Activated naive CD4-positive, alpha-beta T cell treated with anti-CD3 and anti-CD28 coated beads, Interleukin-2, amount 50 U/mL, for 24 hours (primary cell): ENCODE data around the gene NUDT1.

Experiments used
- H3K27ac Mint-ChIP-seq: one replicate; pipeline ENCODE4 v1.8.0; 2021; ENCODE audit warnings: mild to moderate bottlenecking, mixed read lengths
- H3K27me3 Mint-ChIP-seq: one replicate; pipeline ENCODE4 v1.8.0; 2021; ENCODE audit warnings: mixed read lengths
- H3K36me3 Mint-ChIP-seq: one replicate; pipeline ENCODE4 v1.8.0; 2021; ENCODE audit warnings: mixed read lengths
- H3K4me1 Mint-ChIP-seq: one replicate; pipeline ENCODE4 v1.8.0; 2021; ENCODE audit warnings: mixed read lengths
- H3K4me3 Mint-ChIP-seq: one replicate; pipeline ENCODE4 v1.8.0; 2021; ENCODE audit warnings: mild to moderate bottlenecking, mixed read lengths
- H3K9me3 Mint-ChIP-seq: one replicate; pipeline ENCODE4 v1.8.0; 2021; ENCODE audit warnings: mixed read lengths

NUDT1 gene

GRCh38 chr7:2241580-2242540 lies at the start of gene NUDT1, which contains the start of gene MRM2:
Gene NUDT1 (plus strand): TSS chr7:2242226. CDS start chr7:2244575, 2,349 bp downstream.
Gene MRM2 (minus strand): TSS chr7:2242205. CDS start chr7:2242169, 36 bp downstream.
- H3K4me3 Mint-ChIP-seq: peak within 1 kb of the TSS; percentile 93
- peaks cover 20% of the 10 kb centered on the region for H3K4me1 Mint-ChIP-seq
- no peaks in the 10 kb centered on the region for H3K9me3 Mint-ChIP-seq
- H3K27me3 Mint-ChIP-seq: no peaks in the 10 kb centered on the region
- H3K36me3 Mint-ChIP-seq: peaks cover 3% of the 10 kb centered on the region
- peak within 1 kb of the TSS; percentile 88 for H3K27ac Mint-ChIP-seq

DNA sequence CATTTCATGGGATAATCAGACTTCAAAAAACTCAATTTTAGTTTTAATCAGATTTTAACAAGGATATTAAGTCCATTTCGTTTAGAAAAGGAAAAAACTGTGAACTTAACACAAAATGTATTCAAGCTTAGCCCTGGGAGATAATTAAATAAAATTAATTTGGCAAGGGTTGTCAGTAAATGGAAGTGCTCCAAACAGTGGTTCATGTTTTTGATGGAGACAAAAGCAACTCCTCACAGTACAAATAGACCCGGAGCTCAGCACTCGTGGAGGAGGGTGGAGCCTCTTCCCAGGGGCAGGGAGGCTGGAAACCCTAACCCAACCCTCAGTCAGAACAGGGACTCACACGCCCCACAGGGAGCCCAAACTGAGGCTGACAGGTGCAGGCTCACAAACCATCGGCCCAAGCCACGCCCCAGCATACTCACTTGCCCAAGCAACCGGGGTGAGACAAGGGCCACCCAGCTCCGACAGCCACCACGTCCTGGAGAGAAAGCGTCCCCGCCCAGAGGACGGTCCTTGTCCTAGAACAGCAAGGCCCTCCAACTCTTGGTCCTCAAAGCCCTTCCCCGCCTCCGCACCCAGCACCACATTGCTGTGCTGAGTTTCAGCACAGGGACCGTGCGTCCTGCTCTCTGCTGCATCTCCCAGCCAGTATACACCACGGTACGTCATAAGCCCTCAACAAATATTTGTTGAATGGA lies 49.0 kb upstream of the NUDT1 start:
- H3K4me1 Mint-ChIP-seq: no peaks in the 10 kb centered on the region
- no peak overlapping the region for H3K4me3 Mint-ChIP-seq
- peaks cover 27% of the 10 kb centered on the region for H3K36me3 Mint-ChIP-seq
- H3K9me3 Mint-ChIP-seq: peaks cover 6% of the 10 kb centered on the region
- H3K27ac Mint-ChIP-seq: no peak overlapping the region
- no peaks in the 10 kb centered on the region for H3K27me3 Mint-ChIP-seq

DNA sequence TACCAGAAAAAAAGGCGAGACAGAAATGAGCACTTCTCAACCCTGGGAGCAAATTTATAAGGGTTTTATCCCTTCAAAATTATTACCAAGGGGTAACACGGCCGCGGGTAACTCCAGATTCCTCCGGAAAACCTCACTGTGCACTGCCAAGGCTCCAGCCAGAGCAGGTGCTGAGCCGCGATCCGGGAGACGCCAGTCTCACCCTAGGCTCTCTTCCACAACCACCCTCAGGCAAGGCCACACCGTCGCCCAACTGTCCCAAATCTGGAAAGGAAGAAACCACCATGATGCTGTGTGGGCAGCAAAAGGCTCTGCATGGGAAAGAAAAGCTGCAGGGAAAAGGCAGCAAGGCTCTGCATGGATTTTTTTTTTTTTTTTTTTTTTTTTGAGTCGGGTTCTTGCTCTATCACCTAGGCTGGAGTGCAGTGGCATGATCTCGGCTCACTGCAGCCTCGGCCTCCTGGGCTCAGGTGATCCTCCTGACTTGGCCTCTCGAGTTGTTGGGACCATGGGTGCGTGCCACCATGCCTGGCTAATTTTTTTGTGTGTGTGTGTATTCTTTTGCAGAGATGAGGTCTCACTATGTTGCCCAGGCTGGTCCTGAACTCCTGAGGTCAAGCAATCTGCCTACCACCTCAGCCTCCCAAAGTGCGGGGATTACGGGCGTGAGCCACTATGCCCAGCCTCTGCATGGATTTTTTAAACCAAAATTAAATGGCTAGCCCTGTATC lies 48.3 kb upstream of the NUDT1 start:
- Mint-ChIP-seq H3K27ac (no peak overlapping the region), H3K27me3 (no peaks in the 10 kb centered on the region), H3K9me3 (peaks cover 6% of the 10 kb centered on the region), H3K4me1 (no peaks in the 10 kb centered on the region), H3K4me3 (no peak overlapping the region), H3K36me3 (peaks cover 24% of the 10 kb centered on the region)

GRCh38 chr7:2195400-2196246 lies 46.4 kb upstream of the NUDT1 start:
- Mint-ChIP-seq H3K4me3 (no peak overlapping the region), H3K36me3 (peaks cover 11% of the 10 kb centered on the region), H3K9me3 (no peaks in the 10 kb centered on the region), H3K27me3 (no peaks in the 10 kb centered on the region), H3K4me1 (no peaks in the 10 kb centered on the region), H3K27ac (no peak overlapping the region)

DNA sequence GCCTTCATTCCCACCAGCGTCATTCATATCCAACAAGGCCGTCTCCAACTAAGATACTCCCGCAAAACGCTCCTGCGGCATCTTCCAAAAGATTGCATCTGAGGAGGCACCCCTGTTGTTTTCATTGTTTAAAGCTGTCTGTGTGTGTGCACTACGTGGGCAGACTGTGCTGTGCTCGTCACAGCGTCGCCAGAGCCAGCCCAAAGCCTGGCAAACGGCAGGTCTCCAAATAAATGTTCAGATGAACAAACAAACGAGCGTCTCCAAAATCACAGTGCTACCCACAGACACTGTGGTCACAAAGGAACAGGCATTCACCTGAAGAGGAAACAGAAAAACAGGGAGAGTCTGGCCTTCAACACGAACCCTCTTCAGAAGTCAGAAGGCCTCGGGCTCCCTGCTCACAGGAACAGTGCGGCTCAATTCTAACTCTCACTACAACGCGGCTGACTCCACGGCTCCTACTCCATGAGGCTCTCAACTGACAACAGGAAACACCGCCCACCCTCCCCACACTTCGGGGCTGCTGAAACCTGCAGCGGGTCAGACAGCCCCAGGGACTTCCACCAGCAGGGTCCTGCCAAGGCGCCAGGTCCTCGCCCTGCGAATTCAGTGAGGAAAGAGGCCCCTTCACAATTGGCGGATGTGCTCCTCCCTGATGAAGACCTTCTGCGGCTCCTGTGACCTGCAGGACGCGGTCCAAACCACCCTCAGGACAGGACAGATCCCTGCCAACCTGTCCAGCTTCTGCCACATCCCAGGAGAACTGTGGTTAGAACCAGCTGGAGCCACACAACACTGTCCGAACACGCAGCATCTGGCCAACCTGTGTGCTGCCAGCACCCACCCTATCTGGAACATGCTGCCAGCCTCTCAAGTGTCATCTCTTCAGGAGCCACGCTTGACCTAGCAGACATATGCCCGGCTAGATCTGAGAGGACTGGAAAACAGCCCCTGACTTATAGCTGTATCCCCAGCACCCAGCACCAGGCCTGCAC lies 45.3 kb upstream of the NUDT1 start:
- no peak overlapping the region for H3K4me3 Mint-ChIP-seq
- H3K9me3 Mint-ChIP-seq: no peaks in the 10 kb centered on the region
- H3K36me3 Mint-ChIP-seq: peaks cover 9% of the 10 kb centered on the region
- H3K27me3 Mint-ChIP-seq: no peaks in the 10 kb centered on the region
- H3K4me1 Mint-ChIP-seq: no peaks in the 10 kb centered on the region
- H3K27ac Mint-ChIP-seq: no peak overlapping the region

GRCh38 chr7:2197436-2198155 lies 44.4 kb upstream of the NUDT1 start:
- H3K9me3 Mint-ChIP-seq: no peaks in the 10 kb centered on the region

GRCh38 chr7:2198206-2198605 lies 43.8 kb upstream of the NUDT1 start:
- no peaks in the 10 kb centered on the region for H3K4me1 Mint-ChIP-seq
- no peaks in the 10 kb centered on the region for H3K9me3 Mint-ChIP-seq
- no peaks in the 10 kb centered on the region for H3K27me3 Mint-ChIP-seq
- H3K4me3 Mint-ChIP-seq: no peak overlapping the region
- no peak overlapping the region for H3K27ac Mint-ChIP-seq
- H3K36me3 Mint-ChIP-seq: peaks cover 9% of the 10 kb centered on the region

More at GRCh38 chr7:2197436-2198155, 44.4 kb upstream of the NUDT1 start:
- Mint-ChIP-seq H3K4me3 (no peak overlapping the region), H3K4me1 (no peaks in the 10 kb centered on the region), H3K27ac (no peak overlapping the region), H3K36me3 (peaks cover 9% of the 10 kb centered on the region), H3K27me3 (no peaks in the 10 kb centered on the region)

DNA sequence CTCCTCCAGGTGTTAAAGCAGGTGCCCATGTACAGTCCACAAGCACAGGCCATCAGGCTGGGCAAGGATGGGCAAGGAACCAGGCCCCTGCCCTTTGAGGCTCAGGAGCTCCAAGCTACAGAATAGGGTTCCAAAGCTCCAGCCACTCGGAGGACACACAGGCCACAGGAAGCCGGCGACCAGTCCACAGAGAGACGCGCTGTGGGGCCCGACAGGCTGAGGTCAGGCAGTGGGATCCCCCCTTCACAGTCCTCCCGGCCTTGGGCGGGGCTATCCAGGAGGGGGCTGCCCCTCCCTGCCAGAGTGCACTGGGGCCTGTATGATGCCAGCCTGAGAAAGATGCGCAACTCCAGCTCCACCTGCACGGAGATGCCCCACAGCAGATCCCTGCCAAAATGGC lies 43.3 kb upstream of the NUDT1 start:
- Mint-ChIP-seq H3K9me3 (no peaks in the 10 kb centered on the region), H3K36me3 (peaks cover 9% of the 10 kb centered on the region), H3K27ac (no peak overlapping the region), H3K27me3 (no peaks in the 10 kb centered on the region), H3K4me3 (no peak overlapping the region), H3K4me1 (no peaks in the 10 kb centered on the region)

DNA sequence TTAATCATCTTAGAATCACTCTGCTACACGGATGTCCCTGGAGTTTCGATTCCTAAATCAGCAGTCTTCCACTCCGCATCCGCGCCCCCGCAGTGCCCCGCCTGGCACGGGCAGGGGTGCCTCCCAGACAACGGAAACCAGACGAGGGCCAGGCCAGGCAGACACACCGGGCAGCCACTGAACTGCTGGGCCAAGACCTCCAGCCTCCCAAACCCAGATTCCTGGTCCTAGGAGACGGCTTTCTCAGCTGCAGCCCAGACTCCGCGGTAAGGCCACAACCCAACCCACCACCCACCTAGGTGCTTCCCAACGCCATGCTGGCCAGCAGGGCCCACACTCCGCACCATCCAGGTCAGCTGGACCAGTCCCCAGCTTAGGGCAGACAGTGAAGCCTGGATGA lies 42.5 kb upstream of the NUDT1 start:
- H3K27ac Mint-ChIP-seq: no peak overlapping the region
- peaks cover 9% of the 10 kb centered on the region for H3K36me3 Mint-ChIP-seq
- no peaks in the 10 kb centered on the region for H3K4me1 Mint-ChIP-seq
- H3K27me3 Mint-ChIP-seq: no peaks in the 10 kb centered on the region
- no peaks in the 10 kb centered on the region for H3K9me3 Mint-ChIP-seq
- no peak overlapping the region for H3K4me3 Mint-ChIP-seq

DNA sequence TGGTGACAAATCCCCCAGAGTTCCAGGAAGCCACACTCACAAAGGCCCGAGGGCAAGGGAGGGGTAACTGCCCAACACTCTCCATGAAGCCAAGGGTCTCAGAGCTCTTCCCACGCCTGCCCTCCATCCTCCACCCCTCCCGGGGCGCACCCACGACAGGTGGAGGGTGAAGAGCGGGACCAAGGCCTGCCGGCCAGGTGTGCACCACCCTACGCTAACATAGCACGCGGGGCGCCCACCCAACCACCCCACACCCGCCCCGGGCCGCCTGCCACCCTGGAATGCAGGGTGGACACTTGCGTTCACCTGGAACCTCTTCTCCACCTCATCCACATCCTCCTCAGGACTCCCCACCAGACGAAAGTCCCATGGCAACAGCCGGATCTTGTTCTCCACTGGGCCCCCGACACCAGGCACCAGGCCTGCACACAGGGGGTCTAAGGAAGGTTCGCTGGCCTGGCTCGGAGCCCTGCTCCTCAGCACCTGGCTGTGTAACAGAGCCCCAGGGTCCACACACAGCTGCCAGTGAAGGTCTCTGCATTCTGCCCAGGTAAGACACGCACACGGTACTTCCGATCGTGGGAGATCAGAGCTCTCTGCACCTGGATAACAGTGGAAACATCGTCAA lies 42.0 kb upstream of the NUDT1 start:
- peaks cover 9% of the 10 kb centered on the region for H3K36me3 Mint-ChIP-seq
- H3K4me1 Mint-ChIP-seq: no peaks in the 10 kb centered on the region
- no peak overlapping the region for H3K4me3 Mint-ChIP-seq
- H3K27ac Mint-ChIP-seq: no peak overlapping the region
- no peaks in the 10 kb centered on the region for H3K9me3 Mint-ChIP-seq
- H3K27me3 Mint-ChIP-seq: no peaks in the 10 kb centered on the region

GRCh38 chr7:2200584-2200980 lies 41.4 kb upstream of the NUDT1 start:
- Mint-ChIP-seq H3K9me3 (no peaks in the 10 kb centered on the region), H3K4me3 (no peak overlapping the region)

GRCh38 chr7:2201128-2201527 lies 40.9 kb upstream of the NUDT1 start:
- no peaks in the 10 kb centered on the region for H3K27me3 Mint-ChIP-seq
- no peaks in the 10 kb centered on the region for H3K9me3 Mint-ChIP-seq
- H3K27ac Mint-ChIP-seq: no peak overlapping the region
- no peak overlapping the region for H3K4me3 Mint-ChIP-seq
- peaks cover 5% of the 10 kb centered on the region for H3K36me3 Mint-ChIP-seq
- H3K4me1 Mint-ChIP-seq: no peaks in the 10 kb centered on the region

More at GRCh38 chr7:2200584-2200980, 41.4 kb upstream of the NUDT1 start:
- Mint-ChIP-seq H3K27me3 (no peaks in the 10 kb centered on the region), H3K4me1 (no peaks in the 10 kb centered on the region), H3K36me3 (peaks cover 7% of the 10 kb centered on the region), H3K27ac (no peak overlapping the region)
